Measurements from ENCODE around the gene ELF1. TPM values are rescaled to one million over a fixed set of nuclear protein-coding genes. Genes with fewer than 3 reads are reported as not detected.

Gene ELF1
- total RNA-seq, 4 donors from 2014 or later: 38.0 to 123 (median 105) TPM

DNA sequence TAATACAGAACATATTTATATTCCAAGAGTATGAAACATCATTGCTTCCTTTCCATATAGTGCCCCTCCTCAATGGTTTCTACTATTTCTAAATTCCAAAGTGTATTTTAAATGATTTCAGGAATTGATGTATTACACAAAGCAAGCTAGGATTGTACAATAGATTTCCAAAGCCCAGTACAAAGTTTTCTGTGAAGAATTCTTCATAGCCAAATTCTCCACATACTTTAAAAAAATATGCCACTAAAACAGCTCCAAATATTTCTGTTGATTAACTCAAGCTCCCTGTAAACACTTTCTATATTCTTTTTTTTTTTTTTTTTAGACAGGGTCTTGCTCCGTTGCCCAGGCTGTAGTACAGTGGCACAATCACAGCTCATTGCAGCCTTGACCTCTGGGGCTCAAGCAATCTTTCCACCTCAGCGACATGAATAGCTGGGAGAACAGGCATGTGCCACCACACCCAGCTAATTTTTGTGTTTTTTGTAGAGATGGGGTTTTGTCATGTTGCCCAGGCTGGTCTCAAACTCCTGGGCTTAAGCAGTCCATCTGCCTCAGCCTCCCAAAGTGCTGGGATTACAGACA lies 50.6 kb downstream of the ELF1 start:
- H3K36me3 ChIP-seq: no peaks in the 10 kb centered on the region
- in situ Hi-C loops (cut with MboI; ENCODE audit: low pct_ligation_motif_present in 1 of 4, low pct_unique_long_range_greater_than_20kb in 1 of 4, low sequenced_read_pairs in 3 of 4) (no loop called here), intact Hi-C loops (cut with DNase I; ENCODE audit: low total_unique reads) (no loop called here)
- 70 to 71% methylated on average over 2 of the region's 2 CpGs for WGBS, 2 donors (ENCODE audit: low coverage in 1 of 2)
- H3K9me3 ChIP-seq: no peaks in the 10 kb centered on the region
- no peak overlapping the region for H3K4me3 ChIP-seq
- H3K4me1 ChIP-seq: peaks cover 34 to 99% (median 67%) of the 10 kb centered on the region in 4 donors
- H3K27ac ChIP-seq: no peak overlapping the region
- no peaks in the 10 kb centered on the region for H3K27me3 ChIP-seq
- TF ChIP-seq POLR2AphosphoS5 (IDR thresholded peaks at IDR 0.05) (no peak), EP300 (IDR thresholded peaks at IDR 0.05; ENCODE audit: low read depth) (no peak), POLR2A (IDR thresholded peaks at IDR 0.05) (no peak)
- TF ChIP-seq, protein P1, sequence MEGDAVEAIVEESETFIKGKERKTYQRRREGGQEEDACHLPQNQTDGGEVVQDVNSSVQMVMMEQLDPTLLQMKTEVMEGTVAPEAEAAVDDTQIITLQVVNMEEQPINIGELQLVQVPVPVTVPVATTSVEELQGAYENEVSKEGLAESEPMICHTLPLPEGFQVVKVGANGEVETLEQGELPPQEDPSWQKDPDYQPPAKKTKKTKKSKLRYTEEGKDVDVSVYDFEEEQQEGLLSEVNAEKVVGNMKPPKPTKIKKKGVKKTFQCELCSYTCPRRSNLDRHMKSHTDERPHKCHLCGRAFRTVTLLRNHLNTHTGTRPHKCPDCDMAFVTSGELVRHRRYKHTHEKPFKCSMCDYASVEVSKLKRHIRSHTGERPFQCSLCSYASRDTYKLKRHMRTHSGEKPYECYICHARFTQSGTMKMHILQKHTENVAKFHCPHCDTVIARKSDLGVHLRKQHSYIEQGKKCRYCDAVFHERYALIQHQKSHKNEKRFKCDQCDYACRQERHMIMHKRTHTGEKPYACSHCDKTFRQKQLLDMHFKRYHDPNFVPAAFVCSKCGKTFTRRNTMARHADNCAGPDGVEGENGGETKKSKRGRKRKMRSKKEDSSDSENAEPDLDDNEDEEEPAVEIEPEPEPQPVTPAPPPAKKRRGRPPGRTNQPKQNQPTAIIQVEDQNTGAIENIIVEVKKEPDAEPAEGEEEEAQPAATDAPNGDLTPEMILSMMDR (IDR thresholded peaks at IDR 0.05): no peak
- DNase-seq: no peak

DNA sequence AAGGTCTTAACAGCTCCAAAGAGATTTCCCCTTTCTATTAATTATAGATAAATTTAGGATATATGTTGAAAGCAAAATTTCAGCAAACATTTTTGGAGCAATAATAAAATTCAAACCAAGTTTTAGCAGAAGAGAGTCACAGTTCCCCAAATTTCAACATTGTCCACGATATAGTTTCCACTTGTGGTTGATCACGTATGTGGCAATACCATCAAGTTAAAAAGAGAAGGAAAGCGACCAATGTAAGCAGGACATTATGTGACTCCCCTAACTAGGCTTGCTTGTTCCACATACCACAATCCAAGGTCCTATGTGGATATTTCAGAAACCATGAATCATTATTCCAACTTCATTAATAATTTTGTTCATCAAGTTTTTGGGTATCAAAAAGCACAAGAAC lies 52.8 kb downstream of the ELF1 start:
- no peaks in the 10 kb centered on the region for H3K9me3 ChIP-seq
- no peak for DNase-seq
- no peak overlapping the region for H3K27ac ChIP-seq
- in situ Hi-C loops (cut with MboI; ENCODE audit: low pct_ligation_motif_present in 1 of 4, low pct_unique_long_range_greater_than_20kb in 1 of 4, low sequenced_read_pairs in 3 of 4) (no loop called here), intact Hi-C loops (cut with DNase I; ENCODE audit: low total_unique reads) (no loop called here)
- TF ChIP-seq, protein P1 (IDR thresholded peaks at IDR 0.05): no peak
- no peak for TF ChIP-seq POLR2A (IDR thresholded peaks at IDR 0.05)
- no peak for TF ChIP-seq POLR2AphosphoS5 (IDR thresholded peaks at IDR 0.05)
- TF ChIP-seq EP300 (IDR thresholded peaks at IDR 0.05; ENCODE audit: low read depth): no peak
- 61 to 77% methylated on average over 3 of the region's 3 CpGs for WGBS, 2 donors (ENCODE audit: low coverage in 1 of 2)
- H3K4me3 ChIP-seq: no peak overlapping the region
- peaks cover 27 to 99% (median 58%) of the 10 kb centered on the region in 4 donors for H3K4me1 ChIP-seq
- no peaks in the 10 kb centered on the region for H3K27me3 ChIP-seq
- H3K36me3 ChIP-seq: no peaks in the 10 kb centered on the region

DNA sequence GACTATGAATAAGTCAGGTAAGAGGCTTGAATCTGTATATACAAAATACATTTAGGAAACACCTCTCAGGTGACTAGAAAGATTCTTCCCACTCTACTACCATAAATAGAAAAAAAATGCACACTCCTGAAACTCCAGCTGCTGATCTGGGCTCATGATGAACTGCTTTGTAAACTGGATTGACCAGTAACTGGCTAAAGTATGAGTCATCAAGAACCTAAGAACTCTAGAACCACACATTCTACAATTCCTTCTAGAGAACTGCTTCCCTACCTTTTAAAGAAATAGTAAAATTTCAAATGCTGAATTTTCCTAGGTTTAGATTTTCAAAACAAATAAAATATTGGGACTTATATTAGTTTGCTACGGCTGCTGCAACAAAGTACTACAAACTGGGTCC lies 55.2 kb downstream of the ELF1 start:
- DNase-seq: no peak

DNA sequence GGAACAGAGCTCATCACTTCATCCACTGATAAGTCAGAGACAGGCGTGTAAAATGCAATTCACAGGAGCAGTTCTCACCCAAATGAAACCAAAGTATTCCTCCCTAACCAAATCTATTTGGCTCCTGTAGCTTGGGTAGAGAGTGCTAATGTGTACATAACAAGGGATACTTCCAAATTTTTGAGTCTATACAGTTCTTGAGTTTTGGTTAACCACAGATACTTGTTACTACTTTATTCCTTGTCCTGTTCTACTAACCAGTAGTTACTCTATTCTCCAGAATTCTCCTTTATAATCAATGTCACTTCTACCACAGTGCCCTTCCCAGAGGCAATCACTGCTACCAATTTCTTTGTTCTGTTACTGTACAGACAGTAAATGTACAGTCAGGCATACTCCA lies 57.3 kb downstream of the ELF1 start:
- intact Hi-C loops (cut with DNase I; ENCODE audit: low total_unique reads) (no loop called here), in situ Hi-C loops (cut with MboI; ENCODE audit: low pct_ligation_motif_present in 1 of 4, low pct_unique_long_range_greater_than_20kb in 1 of 4, low sequenced_read_pairs in 3 of 4) (no loop called here)
- Histone ChIP-seq H3K4me1 (peaks cover 3 to 62% (median 28%) of the 10 kb centered on the region in 4 donors), H3K27ac (peak overlapping the region in 2 of 4 donors; percentile 29 to 47), H3K27me3 (no peaks in the 10 kb centered on the region), H3K9me3 (no peaks in the 10 kb centered on the region), H3K4me3 (no peak overlapping the region), H3K36me3 (peaks cover 0 to 16% (median 5%) of the 10 kb centered on the region in 4 donors)
- no peak for DNase-seq
- no peak for TF ChIP-seq POLR2A (IDR thresholded peaks at IDR 0.05)
- TF ChIP-seq, protein P1 (IDR thresholded peaks at IDR 0.05): no peak
- no peak for TF ChIP-seq EP300 (IDR thresholded peaks at IDR 0.05; ENCODE audit: low read depth)
- no peak for TF ChIP-seq POLR2AphosphoS5 (IDR thresholded peaks at IDR 0.05)
- WGBS, 2 donors (ENCODE audit: low coverage in 1 of 2): 71 to 80% methylated on average over 1 of the region's 1 CpG

More for the DNA sequence above, 55.2 kb downstream of the ELF1 start:
- H3K27ac ChIP-seq: no peak overlapping the region
- WGBS, 2 donors (ENCODE audit: low coverage in 1 of 2): 81 to 100% methylated on average over 1 of the region's 1 CpG
- in situ Hi-C loops (cut with MboI; ENCODE audit: low pct_ligation_motif_present in 1 of 4, low pct_unique_long_range_greater_than_20kb in 1 of 4, low sequenced_read_pairs in 3 of 4): no loop called here
- H3K4me1 ChIP-seq: peaks cover 7 to 83% (median 36%) of the 10 kb centered on the region in 4 donors
- H3K27me3 ChIP-seq: no peaks in the 10 kb centered on the region
- intact Hi-C loops (cut with DNase I; ENCODE audit: low total_unique reads): no loop called here
- H3K9me3 ChIP-seq: no peaks in the 10 kb centered on the region
- H3K4me3 ChIP-seq: no peak overlapping the region
- H3K36me3 ChIP-seq: peaks cover 0 to under 1% (median 0%) of the 10 kb centered on the region in 4 donors
- TF ChIP-seq POLR2A (IDR thresholded peaks at IDR 0.05) (no peak), POLR2AphosphoS5 (IDR thresholded peaks at IDR 0.05) (no peak), EP300 (IDR thresholded peaks at IDR 0.05; ENCODE audit: low read depth) (no peak)
- TF ChIP-seq, protein P1 (IDR thresholded peaks at IDR 0.05): no peak
